RPMI7951 (cell line): ENCODE results near the gene LILRA1. TPM values are rescaled to one million over a fixed set of nuclear protein-coding genes. Genes with fewer than 3 reads are reported as not detected.
"Not testable (repeated sequence)": the region's sequence is repeated elsewhere in the genome, so short reads cannot be mapped to it uniquely, and the experiment has no call there.

Experiments
- DNase-seq: peaks from one replicate; pipeline ENCODE4 v3.0.0-alpha.2; 2012; ENCODE audit warnings: low read depth
- total RNA-seq: library from RNA; depleted of rRNA; stranded (reverse); fragments of >200 nt; shearing (Covaris generic); gene quantifications from 2 replicates; pipeline ENCODE4 v1.2.3, GENCODE V29; 2014

The LILRA1 gene
- total RNA-seq, 1 experiment from 2014 or later: not detected

- DNase-seq: no peak
Measured at GRCh38 chr19:54577334-54577733, 16.1 kb upstream of the LILRA1 start.

- DNase-seq: not testable (repeated sequence)
Measured at GRCh38 chr19:54578268-54578667, 15.2 kb upstream of the LILRA1 start.

GRCh38 chr19:54586397-54586796 is 7.0 kb upstream of the LILRA1 start:
- no peak for DNase-seq

- DNase-seq: no peak
Measured at GRCh38 chr19:54587026-54587425, 6.4 kb upstream of the LILRA1 start.

- DNase-seq: not testable (repeated sequence)
Measured at GRCh38 chr19:54593931-54594626, 647 bp downstream of the LILRA1 start.

GRCh38 chr19:54594737-54595136 is 1.3 kb downstream of the LILRA1 start:
- DNase-seq: no peak

GRCh38 chr19:54595680-54596436 is 2.4 kb downstream of the LILRA1 start:
- not testable (repeated sequence) for DNase-seq

GRCh38 chr19:54600212-54600611 is 6.8 kb downstream of the LILRA1 start:
- no peak for DNase-seq

GRCh38 chr19:54606230-54606629 is 12.8 kb downstream of the LILRA1 start:
- no peak for DNase-seq

GRCh38 chr19:54606891-54607784 is 13.7 kb downstream of the LILRA1 start:
- no peak for DNase-seq

- DNase-seq: no peak
Measured at GRCh38 chr19:54607785-54608150, 14.3 kb downstream of the LILRA1 start.

- no peak for DNase-seq
Measured at GRCh38 chr19:54608205-54608604, 14.8 kb downstream of the LILRA1 start.

GRCh38 chr19:54608792-54609191 is 15.4 kb downstream of the LILRA1 start:
- DNase-seq: no peak

GRCh38 chr19:54609356-54609791 is 15.9 kb downstream of the LILRA1 start:
- DNase-seq: no peak

GRCh38 chr19:54612428-54612827 is 19.0 kb downstream of the LILRA1 start:
- DNase-seq: no peak

- DNase-seq: no peak
Measured at GRCh38 chr19:54614726-54615125, 21.3 kb downstream of the LILRA1 start.

GRCh38 chr19:54616057-54616456 is 22.6 kb downstream of the LILRA1 start:
- no peak for DNase-seq

- DNase-seq: no peak
Measured at GRCh38 chr19:54616821-54617560, 23.6 kb downstream of the LILRA1 start.

- no peak for DNase-seq
Measured at GRCh38 chr19:54620464-54620863, 27.0 kb downstream of the LILRA1 start.

- DNase-seq: no peak
Measured at GRCh38 chr19:54622431-54622830, 29.0 kb downstream of the LILRA1 start.

GRCh38 chr19:54624234-54624633 is 30.8 kb downstream of the LILRA1 start:
- not testable (repeated sequence) for DNase-seq
